GM10266 (cell line): ENCODE results near the gene BRINP1.

Experiments
- DNase-seq: peaks from one replicate; pipeline ENCODE4 v3.0.0; 2012; ENCODE audit errors: extremely low spot score
- TF ChIP-seq, protein P1 (sequence below): IDR thresholded peaks from 2 replicates; pipeline ENCODE4 v1.5.1; 2012; ENCODE audit warnings: mild to moderate bottlenecking, low read depth; ENCODE audit not compliant: control insufficient read depth, insufficient read depth; ENCODE audit errors: missing control alignments

Gene BRINP1

GRCh38 chr9:119224431-119224830 is 144.8 kb downstream of the BRINP1 start:
- TF ChIP-seq, protein P1, sequence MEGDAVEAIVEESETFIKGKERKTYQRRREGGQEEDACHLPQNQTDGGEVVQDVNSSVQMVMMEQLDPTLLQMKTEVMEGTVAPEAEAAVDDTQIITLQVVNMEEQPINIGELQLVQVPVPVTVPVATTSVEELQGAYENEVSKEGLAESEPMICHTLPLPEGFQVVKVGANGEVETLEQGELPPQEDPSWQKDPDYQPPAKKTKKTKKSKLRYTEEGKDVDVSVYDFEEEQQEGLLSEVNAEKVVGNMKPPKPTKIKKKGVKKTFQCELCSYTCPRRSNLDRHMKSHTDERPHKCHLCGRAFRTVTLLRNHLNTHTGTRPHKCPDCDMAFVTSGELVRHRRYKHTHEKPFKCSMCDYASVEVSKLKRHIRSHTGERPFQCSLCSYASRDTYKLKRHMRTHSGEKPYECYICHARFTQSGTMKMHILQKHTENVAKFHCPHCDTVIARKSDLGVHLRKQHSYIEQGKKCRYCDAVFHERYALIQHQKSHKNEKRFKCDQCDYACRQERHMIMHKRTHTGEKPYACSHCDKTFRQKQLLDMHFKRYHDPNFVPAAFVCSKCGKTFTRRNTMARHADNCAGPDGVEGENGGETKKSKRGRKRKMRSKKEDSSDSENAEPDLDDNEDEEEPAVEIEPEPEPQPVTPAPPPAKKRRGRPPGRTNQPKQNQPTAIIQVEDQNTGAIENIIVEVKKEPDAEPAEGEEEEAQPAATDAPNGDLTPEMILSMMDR, result no peak
- DNase-seq, result no peak

DNA sequence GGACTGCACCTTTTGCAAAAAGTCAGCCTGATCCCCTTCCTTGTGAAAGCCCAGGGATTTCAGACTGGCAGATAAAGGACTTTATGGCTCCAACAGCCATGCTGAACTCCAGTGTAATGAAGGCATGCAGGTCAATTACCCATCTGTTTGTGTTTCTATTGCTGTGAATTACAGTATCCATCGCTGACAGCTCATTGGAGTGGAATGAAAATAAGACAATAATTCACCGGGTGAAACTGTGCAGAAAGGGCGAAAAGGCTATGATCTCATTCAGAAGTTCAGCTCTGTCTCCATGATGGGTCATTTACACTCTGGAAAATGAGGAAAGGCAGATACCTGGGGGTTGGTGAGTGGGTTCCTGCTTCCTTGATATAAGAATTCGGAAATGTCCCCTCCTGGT is 148.0 kb downstream of the BRINP1 start:
- TF ChIP-seq, protein P1, result no peak

GRCh38 chr9:119218293-119218692 is 150.9 kb downstream of the BRINP1 start:
- no peak for DNase-seq
- TF ChIP-seq, protein P1, result no peak

More for the DNA sequence above, 148.0 kb downstream of the BRINP1 start:
- no peak for DNase-seq

DNA sequence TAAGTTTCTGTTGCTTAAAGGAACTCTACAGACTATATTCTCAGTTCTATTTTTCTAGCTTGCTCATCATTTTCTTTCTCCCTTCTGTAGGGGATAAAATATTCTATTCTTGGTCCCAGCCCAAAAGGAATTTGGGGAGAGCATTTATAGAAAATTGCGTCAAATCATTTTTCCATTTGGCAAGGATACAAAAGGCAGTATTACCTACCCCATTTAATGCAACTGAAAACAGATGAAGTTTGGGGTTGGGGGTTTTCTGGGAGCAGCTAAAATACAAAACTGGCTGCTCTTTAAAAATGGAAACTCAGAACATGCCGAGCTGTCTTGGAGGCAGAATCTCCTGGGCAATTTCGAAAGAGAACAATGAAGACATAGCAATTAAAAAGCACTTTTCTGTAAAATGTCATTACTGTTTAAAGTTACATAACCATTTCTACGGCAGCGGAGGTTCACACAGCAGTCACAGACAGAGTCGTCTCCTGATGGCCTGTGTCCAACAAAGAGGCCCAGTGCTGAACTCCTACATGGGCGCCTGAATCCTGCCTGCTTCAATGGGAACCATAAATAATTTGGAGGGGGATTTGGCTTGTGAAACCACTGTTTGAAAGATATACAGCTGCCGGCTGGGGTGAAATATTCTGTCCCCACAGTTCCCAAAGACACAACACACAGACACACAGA is 152.4 kb downstream of the BRINP1 start:
- no peak for DNase-seq
- TF ChIP-seq, protein P1, result no peak

DNA sequence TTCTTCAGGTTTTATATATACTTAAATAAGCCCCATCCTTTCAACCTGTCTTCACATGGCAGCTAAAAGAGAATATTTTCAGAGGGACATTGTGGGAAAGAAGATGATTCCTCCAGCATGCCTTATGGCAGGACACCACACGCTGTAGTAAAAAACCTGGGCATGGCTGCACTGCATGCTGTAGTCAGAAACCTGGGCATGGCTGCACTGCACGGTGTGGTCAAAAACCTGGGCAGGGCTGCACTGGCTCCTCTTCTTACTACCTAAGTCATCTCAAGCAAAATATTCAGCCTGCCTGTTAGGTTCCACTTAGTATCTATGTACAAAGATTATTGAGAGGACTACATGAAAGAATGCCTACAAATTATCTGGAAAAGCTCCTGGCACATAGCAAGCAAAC is 153.6 kb downstream of the BRINP1 start:
- TF ChIP-seq, protein P1, result no peak
- no peak for DNase-seq

GRCh38 chr9:119213471-119213870 is 155.8 kb downstream of the BRINP1 start:
- DNase-seq, result no peak
- TF ChIP-seq, protein P1, result no peak

- TF ChIP-seq, protein P1, result no peak
- no peak for DNase-seq
These were observed 171.2 kb downstream of the BRINP1 start for GRCh38 chr9:119197893-119198607.
